Ishikawa (cell line): ENCODE data around the gene CDC42EP1.

ENCODE experiments used
- CEBPB ChIP-seq: IDR thresholded peaks from 2 replicates; pipeline ENCODE4 v1.6.1; 2012
- CREB1 ChIP-seq: IDR thresholded peaks from 2 replicates; pipeline ENCODE4 v1.6.1; 2012; ENCODE audit warnings: low read depth
- EGR1 ChIP-seq: IDR thresholded peaks from 2 replicates; pipeline ENCODE4 v1.6.1; 2012
- EP300 ChIP-seq: IDR thresholded peaks from 2 replicates; pipeline ENCODE4 v1.6.1; 2012; ENCODE audit warnings: borderline replicate concordance
- FOXM1 ChIP-seq: IDR thresholded peaks from 2 replicates; pipeline ENCODE4 v1.6.1; 2012; ENCODE audit warnings: low read depth, borderline replicate concordance
- NFIC ChIP-seq: IDR thresholded peaks from 2 replicates; pipeline ENCODE4 v1.6.1; 2012
- RAD21 ChIP-seq: IDR thresholded peaks from 2 replicates; pipeline ENCODE4 v1.6.1; 2012; ENCODE audit warnings: low read depth
- TAF1 ChIP-seq: IDR thresholded peaks from 2 replicates; pipeline ENCODE4 v1.6.1; 2012; ENCODE audit warnings: low read depth, mild to moderate bottlenecking
- TCF12 ChIP-seq: IDR thresholded peaks from 2 replicates; pipeline ENCODE4 v1.6.1; 2012; ENCODE audit warnings: low read depth
- TEAD4 ChIP-seq: IDR thresholded peaks from 2 replicates; pipeline ENCODE4 v1.6.1; 2012
- YY1 ChIP-seq: IDR thresholded peaks from 2 replicates; pipeline ENCODE4 v1.6.1; 2012; ENCODE audit warnings: low read depth
- ZBTB7A ChIP-seq: IDR thresholded peaks from 2 replicates; pipeline ENCODE4 v1.6.1; 2012; ENCODE audit warnings: low read depth
- TF ChIP-seq, protein P1 (sequence below): IDR thresholded peaks from 2 replicates; pipeline ENCODE4 v1.6.1; 2012; ENCODE audit warnings: low read depth, mild to moderate bottlenecking
- TF ChIP-seq, protein P2 (sequence below): IDR thresholded peaks from 2 replicates; pipeline ENCODE4 v1.6.1; 2012
- TF ChIP-seq, protein P3 (sequence below): IDR thresholded peaks from 2 replicates; pipeline ENCODE4 v1.6.1; 2012

Gene CDC42EP1

DNA sequence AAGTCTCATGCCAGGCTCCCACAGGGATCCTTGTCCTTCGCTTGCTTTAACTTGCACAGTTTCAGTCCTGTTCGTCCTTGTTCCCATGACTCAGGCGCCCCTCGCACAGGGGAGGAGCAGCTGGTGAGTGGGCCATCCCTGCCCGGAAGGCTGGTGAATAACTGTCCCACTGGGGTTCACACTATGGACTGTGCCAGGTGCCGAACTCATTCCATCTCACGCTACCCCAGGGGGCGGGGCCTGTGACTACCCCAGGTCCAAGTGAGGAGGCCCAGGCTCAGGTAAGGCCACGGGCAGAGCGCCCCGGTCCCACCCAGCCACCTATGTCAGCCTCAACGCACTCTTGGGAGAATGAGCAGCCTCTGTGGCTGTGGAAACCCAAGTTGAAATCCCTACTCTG is 33.9 kb upstream of the CDC42EP1 start:
- no peak for TF ChIP-seq NFIC
- TF ChIP-seq, protein P1, sequence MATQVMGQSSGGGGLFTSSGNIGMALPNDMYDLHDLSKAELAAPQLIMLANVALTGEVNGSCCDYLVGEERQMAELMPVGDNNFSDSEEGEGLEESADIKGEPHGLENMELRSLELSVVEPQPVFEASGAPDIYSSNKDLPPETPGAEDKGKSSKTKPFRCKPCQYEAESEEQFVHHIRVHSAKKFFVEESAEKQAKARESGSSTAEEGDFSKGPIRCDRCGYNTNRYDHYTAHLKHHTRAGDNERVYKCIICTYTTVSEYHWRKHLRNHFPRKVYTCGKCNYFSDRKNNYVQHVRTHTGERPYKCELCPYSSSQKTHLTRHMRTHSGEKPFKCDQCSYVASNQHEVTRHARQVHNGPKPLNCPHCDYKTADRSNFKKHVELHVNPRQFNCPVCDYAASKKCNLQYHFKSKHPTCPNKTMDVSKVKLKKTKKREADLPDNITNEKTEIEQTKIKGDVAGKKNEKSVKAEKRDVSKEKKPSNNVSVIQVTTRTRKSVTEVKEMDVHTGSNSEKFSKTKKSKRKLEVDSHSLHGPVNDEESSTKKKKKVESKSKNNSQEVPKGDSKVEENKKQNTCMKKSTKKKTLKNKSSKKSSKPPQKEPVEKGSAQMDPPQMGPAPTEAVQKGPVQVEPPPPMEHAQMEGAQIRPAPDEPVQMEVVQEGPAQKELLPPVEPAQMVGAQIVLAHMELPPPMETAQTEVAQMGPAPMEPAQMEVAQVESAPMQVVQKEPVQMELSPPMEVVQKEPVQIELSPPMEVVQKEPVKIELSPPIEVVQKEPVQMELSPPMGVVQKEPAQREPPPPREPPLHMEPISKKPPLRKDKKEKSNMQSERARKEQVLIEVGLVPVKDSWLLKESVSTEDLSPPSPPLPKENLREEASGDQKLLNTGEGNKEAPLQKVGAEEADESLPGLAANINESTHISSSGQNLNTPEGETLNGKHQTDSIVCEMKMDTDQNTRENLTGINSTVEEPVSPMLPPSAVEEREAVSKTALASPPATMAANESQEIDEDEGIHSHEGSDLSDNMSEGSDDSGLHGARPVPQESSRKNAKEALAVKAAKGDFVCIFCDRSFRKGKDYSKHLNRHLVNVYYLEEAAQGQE, result no peak
- no peak for TF ChIP-seq TAF1
- TF ChIP-seq CEBPB, result no peak
- TF ChIP-seq YY1, result no peak
- no peak for TF ChIP-seq TCF12
- no peak for TF ChIP-seq ZBTB7A
- TF ChIP-seq, protein P2, sequence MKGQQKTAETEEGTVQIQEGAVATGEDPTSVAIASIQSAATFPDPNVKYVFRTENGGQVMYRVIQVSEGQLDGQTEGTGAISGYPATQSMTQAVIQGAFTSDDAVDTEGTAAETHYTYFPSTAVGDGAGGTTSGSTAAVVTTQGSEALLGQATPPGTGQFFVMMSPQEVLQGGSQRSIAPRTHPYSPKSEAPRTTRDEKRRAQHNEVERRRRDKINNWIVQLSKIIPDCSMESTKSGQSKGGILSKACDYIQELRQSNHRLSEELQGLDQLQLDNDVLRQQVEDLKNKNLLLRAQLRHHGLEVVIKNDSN, result no peak
- TF ChIP-seq EGR1, result no peak
- TF ChIP-seq, protein P3, sequence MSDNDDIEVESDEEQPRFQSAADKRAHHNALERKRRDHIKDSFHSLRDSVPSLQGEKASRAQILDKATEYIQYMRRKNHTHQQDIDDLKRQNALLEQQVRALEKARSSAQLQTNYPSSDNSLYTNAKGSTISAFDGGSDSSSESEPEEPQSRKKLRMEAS, result no peak
- no peak for TF ChIP-seq RAD21
- TF ChIP-seq EP300, result no peak
- no peak for TF ChIP-seq FOXM1
- no peak for TF ChIP-seq CREB1
- no peak for TF ChIP-seq TEAD4

DNA sequence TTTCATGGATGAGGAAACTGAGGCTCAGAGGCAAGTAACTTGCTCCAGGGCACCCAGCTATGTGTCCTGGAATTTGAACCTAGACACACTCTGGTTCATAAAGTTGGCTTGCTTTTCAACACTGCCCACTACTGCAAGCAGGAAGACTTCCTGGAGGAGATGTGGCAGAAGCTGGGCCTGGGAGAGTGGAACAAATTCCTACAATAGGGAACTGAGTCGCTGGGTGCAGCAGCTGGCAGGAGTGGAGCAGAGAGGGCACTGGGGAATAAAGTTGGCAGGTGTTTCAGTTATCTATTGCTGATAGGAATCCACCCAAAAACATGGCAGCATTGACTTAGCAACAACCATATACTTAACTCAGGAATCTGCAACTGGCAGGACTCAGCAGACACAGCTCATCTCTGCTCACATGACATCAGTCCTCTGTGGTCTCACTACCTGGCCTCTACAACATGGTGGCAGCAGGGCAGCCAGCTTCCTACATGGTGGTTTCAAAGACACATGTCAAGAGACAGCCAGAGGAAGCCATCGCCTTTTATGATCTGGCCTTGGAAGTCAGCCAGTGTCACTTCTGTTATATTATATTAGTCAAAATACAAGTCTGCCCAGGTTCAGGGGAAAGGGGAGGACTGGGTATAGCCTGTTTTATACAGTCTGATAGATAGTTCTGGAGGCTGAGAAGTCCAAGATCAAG is 30.5 kb upstream of the CDC42EP1 start:
- TF ChIP-seq FOXM1, result no peak
- TF ChIP-seq, protein P3, result no peak
- TF ChIP-seq TAF1, result no peak
- TF ChIP-seq NFIC, result no peak
- no peak for TF ChIP-seq EGR1
- TF ChIP-seq CREB1, result no peak
- TF ChIP-seq RAD21, result no peak
- TF ChIP-seq YY1, result no peak
- TF ChIP-seq, protein P2, result no peak

DNA sequence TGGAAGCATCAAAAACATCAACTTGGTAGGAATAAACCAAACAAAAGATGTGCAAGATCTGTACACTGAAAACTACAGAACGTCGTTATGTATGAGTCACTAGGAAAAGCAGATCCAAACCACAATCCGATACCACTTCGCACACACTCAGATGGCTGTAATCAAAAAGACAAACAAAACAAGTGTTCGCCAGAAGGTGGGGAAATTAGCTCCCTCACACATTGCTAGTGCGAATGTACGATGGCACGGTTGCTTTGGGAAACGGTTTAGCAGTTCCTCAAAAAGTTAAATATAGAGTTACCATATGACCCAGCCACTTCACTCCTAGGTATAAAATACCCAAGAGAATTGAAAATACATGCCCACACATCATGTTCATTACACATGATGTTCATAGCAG is 26.3 kb upstream of the CDC42EP1 start:
- TF ChIP-seq TEAD4 (no peak), TCF12 (no peak), EP300 (no peak)

DNA sequence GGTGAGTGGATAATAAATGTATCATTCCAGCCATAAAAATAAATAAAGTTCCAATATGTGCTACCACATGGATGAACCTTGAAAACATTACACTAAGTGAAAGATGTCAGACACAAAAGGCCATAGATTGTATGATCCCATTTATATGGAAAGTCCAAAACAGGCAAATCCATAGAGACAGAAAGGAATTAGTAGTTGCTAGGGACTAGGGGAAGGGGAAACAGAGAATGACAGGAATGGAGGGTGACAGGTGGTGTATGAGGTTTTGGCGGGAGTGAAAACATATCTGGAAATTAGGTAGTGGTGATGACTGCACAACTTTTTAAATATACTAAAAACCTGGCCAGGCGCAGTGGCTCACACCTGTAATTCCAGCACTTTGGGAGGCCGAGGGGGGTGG is 25.8 kb upstream of the CDC42EP1 start:
- no peak for TF ChIP-seq RAD21
- no peak for TF ChIP-seq CREB1
- TF ChIP-seq, protein P2, result no peak
- no peak for TF ChIP-seq ZBTB7A

DNA sequence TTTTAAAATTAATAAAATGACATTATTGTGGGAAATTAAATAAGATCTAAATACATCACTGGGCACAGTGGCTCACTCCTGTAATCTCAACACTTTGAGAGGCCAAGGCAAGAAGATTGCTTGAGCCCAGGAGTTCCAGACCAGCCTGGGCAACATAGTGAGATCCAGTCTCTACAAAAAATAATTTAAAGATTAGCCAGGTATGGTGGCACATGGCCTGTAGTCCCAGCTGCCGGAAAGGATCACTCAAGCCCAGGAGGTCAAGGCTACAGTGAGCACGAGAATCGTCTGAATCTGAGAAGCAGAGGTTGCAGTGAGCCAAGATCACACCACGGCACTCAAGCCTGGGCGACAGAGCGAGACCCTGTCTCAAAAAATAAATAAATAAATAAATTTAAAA is 25.1 kb upstream of the CDC42EP1 start:
- TF ChIP-seq, protein P1, result no peak
- TF ChIP-seq, protein P3, result no peak
- TF ChIP-seq EGR1 (no peak), CEBPB (no peak)

DNA sequence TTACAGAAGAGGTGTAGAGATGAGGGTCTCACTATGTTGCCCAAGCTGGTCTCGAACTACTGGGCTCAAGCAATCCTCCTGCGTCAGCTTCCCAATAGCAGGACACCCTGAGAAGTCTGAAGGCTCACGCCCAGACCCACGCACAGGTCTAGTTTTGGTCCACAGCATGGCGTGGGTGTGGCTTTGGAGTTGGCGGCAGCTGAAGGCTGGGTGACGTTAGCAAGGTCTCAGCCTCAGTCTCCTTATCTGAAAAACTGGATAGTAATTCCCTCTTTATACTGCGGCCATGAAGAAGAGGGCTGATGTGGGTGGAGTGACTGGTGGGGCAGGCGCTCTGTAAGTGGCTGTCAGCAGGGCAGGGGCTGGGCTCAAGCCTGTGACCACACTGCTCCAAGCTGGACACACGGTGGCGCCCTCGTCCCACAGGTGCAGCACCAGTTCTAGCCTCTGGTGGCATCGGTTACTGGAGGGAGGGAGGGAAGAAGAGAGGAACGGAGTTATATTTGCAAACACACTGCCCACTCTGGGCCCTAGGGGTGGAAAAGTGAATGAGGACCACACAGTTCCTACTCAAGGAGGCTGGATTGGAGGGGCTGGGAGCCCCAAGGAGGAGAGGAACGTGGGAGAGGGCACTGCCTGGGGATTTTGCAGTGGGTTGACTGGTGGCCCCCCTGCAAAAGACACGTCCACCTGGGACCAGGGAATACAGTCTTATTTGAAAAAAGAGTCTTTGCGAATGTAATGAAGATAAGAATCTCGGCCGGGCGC is 21.5 kb upstream of the CDC42EP1 start:
- TF ChIP-seq, protein P3, result 0 out of 2 replicates have a peak, but pooled peaks have one; percentile 37
- TF ChIP-seq EP300 (no peak), RAD21 (peak; percentile 100), TCF12 (no peak), YY1 (0 out of 2 replicates have a peak, but pooled peaks have one; percentile 56)
